GM12878 (cell line): ENCODE results near the gene SLC44A4. TPM values are rescaled to one million over a fixed set of nuclear protein-coding genes. Genes with fewer than 3 reads are reported as not detected.
A peak's percentile ranks its signal among the peaks of the same experiment; 100 is the strongest.

Experiments
- BCLAF1 ChIP-seq: fragments of 450-650 bp; IDR thresholded peaks from 2 replicates; pipeline ENCODE4 v1.6.1; 2017; ENCODE audit warnings: antibody characterized with exemption, mild to moderate bottlenecking, moderate library complexity
- BHLHE40 ChIP-seq, 2 experiments: fragments of 450-650 bp in 1 of 2; IDR thresholded peaks; 2 replicates each; pipeline ENCODE4 v1.6.1; 2011 to 2017; ENCODE audit warnings: low read depth in 2 of 2, borderline replicate concordance in 1 of 2, improper control_type of control experiment in 1 of 2, low read length in 1 of 2, mild to moderate bottlenecking in 1 of 2
- CHD2 ChIP-seq: IDR thresholded peaks from 2 replicates; pipeline ENCODE4 v1.6.1; 2011; ENCODE audit warnings: low read depth, low read length, improper control_type of control experiment, borderline replicate concordance
- DPF2 ChIP-seq: fragments of 450-650 bp; IDR thresholded peaks from 2 replicates; pipeline ENCODE4 v1.6.1; 2017; ENCODE audit warnings: mild to moderate bottlenecking
- FOS ChIP-seq: IDR thresholded peaks from 3 replicates; pipeline ENCODE4 v1.6.1; 2011; ENCODE audit warnings: borderline replicate concordance; ENCODE audit not compliant: insufficient read length; ENCODE audit errors: extremely low read depth
- FOXM1 ChIP-seq: IDR thresholded peaks from 2 replicates; pipeline ENCODE4 v1.6.1; 2012; ENCODE audit warnings: low read depth, mild to moderate bottlenecking, inconsistent platforms, low read length, moderate library complexity
- IRF5 ChIP-seq: fragments of 450-650 bp; IDR thresholded peaks from 2 replicates; pipeline ENCODE4 v1.6.1; 2017; ENCODE audit warnings: borderline replicate concordance
- LARP7 ChIP-seq: fragments of 450-650 bp; IDR thresholded peaks from 2 replicates; pipeline ENCODE4 v1.6.1; 2017; ENCODE audit warnings: mild to moderate bottlenecking
- MEF2A ChIP-seq: IDR thresholded peaks from 2 replicates; pipeline ENCODE4 v1.6.1; 2011; ENCODE audit warnings: low read depth, mild to moderate bottlenecking, low read length, moderate library complexity; ENCODE audit not compliant: insufficient read depth
- MEF2B ChIP-seq: fragments of 450-650 bp; IDR thresholded peaks from 2 replicates; pipeline ENCODE4 v1.6.1; 2018; ENCODE audit warnings: mild to moderate bottlenecking, moderate library complexity; ENCODE audit not compliant: partially characterized antibody, poor library complexity, severe bottlenecking
- PAX5 ChIP-seq: IDR thresholded peaks from 2 replicates; pipeline ENCODE4 v1.6.1; 2011; ENCODE audit warnings: low read depth, low read length, borderline replicate concordance
- PRDM15 ChIP-seq: fragments of 450-650 bp; formaldehyde crosslinking; IDR thresholded peaks from 2 replicates; pipeline ENCODE4 v1.4.0; 2020; ENCODE audit warnings: mild to moderate bottlenecking, moderate library complexity
- SKIL ChIP-seq: fragments of 450-650 bp; IDR thresholded peaks from 2 replicates; pipeline ENCODE4 v1.6.1; 2017; ENCODE audit warnings: mild to moderate bottlenecking, low read depth, inconsistent platforms; ENCODE audit not compliant: poor library complexity, severe bottlenecking
- SMARCA5 ChIP-seq: fragments of 450-650 bp; IDR thresholded peaks from 2 replicates; pipeline ENCODE4 v1.6.1; 2017; ENCODE audit warnings: mild to moderate bottlenecking
- STAT1 ChIP-seq: fragments of 450-650 bp; conservative IDR thresholded peaks from 2 replicates; pipeline ENCODE4 v1.6.1; 2014; ENCODE audit warnings: antibody characterized with exemption, mild to moderate bottlenecking
- SUPT20H ChIP-seq: IDR thresholded peaks from 2 replicates; pipeline ENCODE4 v1.6.1; 2011; ENCODE audit warnings: low read depth, mild to moderate bottlenecking, low read length, moderate library complexity, borderline replicate concordance; ENCODE audit not compliant: control insufficient read depth
- TBL1XR1 ChIP-seq: IDR thresholded peaks from 2 replicates; pipeline ENCODE4 v1.6.1; 2012; ENCODE audit warnings: low read depth, low read length, improper control_type of control experiment
- ZBED1 ChIP-seq: IDR thresholded peaks from 2 replicates; pipeline ENCODE4 v1.6.1; 2016; ENCODE audit warnings: borderline replicate concordance
- polyA plus RNA-seq, 11 experiments: library from polyadenylated mRNA; depleted of rRNA in 4 of 11; unstranded in 6 of 11; stranded (reverse) in 5 of 11; fragments of >200 nt; fragmentation: Nextera tagmentation in 4 of 11; fragmentation: Illumina TruSeq in 1 of 11; extraction: Ambion mirVana in 4 of 11; extraction: Trizol in 1 of 11; gene quantifications; 1 replicate in 1 of 11; 2 replicates in 10 of 11; pipeline versions ENCODE4 v1.2.1 to v1.2.3, GENCODE V29; 2011 to 2016; ENCODE audit warnings: inconsistent platforms in 2 of 11, missing spikeins in 2 of 11, low read depth in 1 of 11
- total RNA-seq, 4 experiments: library from RNA; depleted of rRNA in 3 of 4; stranded (reverse); fragments of >200 nt in 3 of 4; fragmentation: Illumina TruSeq in 1 of 4; extraction: Trizol in 1 of 4; gene quantifications; 2 replicates each; pipeline versions ENCODE4 v1.2.1 to v1.2.3, GENCODE V29; 2013 to 2021

The SLC44A4 gene
- total and polyA plus RNA-seq, 10 of the 15 experiments (the other 5 are each of a cell fraction or from before 2014, with no cell fraction given), result 0.04 to 0.24 (median 0.15) TPM; not detected in 3

- TF ChIP-seq SKIL, result peak; percentile 78
- TF ChIP-seq TBL1XR1, result no peak
- no peak for TF ChIP-seq MEF2B
- TF ChIP-seq MEF2A, result no peak
- TF ChIP-seq BHLHE40 (IDR thresholded peaks at IDR 0.05; ENCODE audit: borderline replicate concordance in 1 of 2, low read depth in 2 of 2, low read length in 1 of 2), result no peak
- no peak for TF ChIP-seq PRDM15 (CRISPR knock-in tag)
- no peak for TF ChIP-seq CHD2
- TF ChIP-seq STAT1, result no peak
- TF ChIP-seq BCLAF1, result no peak
- TF ChIP-seq SUPT20H, result no peak
- no peak for TF ChIP-seq FOXM1
- no peak for TF ChIP-seq SMARCA5
- TF ChIP-seq PAX5, result no peak
- TF ChIP-seq FOS, result no peak
- TF ChIP-seq ZBED1, result no peak
- TF ChIP-seq LARP7, result no peak
- TF ChIP-seq IRF5, result peak; percentile 96
- no peak; the same call in 1 of the 2 replicates for TF ChIP-seq DPF2
Measured at GRCh38 chr6:31826793-31827285, 52.0 kb downstream of the SLC44A4 start (continued).
